SK-N-SH (cell line): Measurements from ENCODE around the gene SPSB3. TPM values are rescaled to one million over a fixed set of nuclear protein-coding genes. Genes with fewer than 3 reads are reported as not detected.

Experiments used
- CTCF ChIA-PET: fragments of 300-600, 350-600 bp; formaldehyde crosslinking; extraction: SDS; loops from one replicate; lab custom pipeline; 2021; lab: Yijun Ruan, JAX
- POLR2A ChIA-PET: fragments of 350-600 bp; sonication (Branson Sonifier 250); formaldehyde crosslinking; extraction: SDS; loops from one replicate; lab custom pipeline; 2020; ENCODE audit warnings: antibody characterized with exemption, inconsistent platforms; lab: Yijun Ruan, JAX
- DNase-seq: peaks from one replicate; pipeline ENCODE4 v3.0.0; 2012
- H2AFZ ChIP-seq: fragments of 200-600 bp; sonication (generic); 2 replicates; pipeline ENCODE4 v1.8.1; 2016; ENCODE audit warnings: antibody characterized with exemption, mild to moderate bottlenecking, low read depth
- H3F3A ChIP-seq: fragments of 200-600 bp; sonication (generic); replicated peaks from 2 replicates; pipeline ENCODE3; 2016; ENCODE audit warnings: antibody characterized with exemption, mild to moderate bottlenecking; ENCODE audit not compliant: insufficient read depth
- H3K27ac ChIP-seq, 2 experiments: fragments of 200-500 bp in 1 of 2; fragments of 200-600 bp in 1 of 2; sonication (Bioruptor generic) in 1 of 2; sonication (generic), shearing (Covaris generic) in 1 of 2; 2 replicates each; pipeline versions ENCODE4 v1.5.1 to v1.6.1; 2014 to 2016; ENCODE audit warnings: low read depth in 2 of 2, inconsistent platforms in 1 of 2, low read length in 1 of 2, mild to moderate bottlenecking in 1 of 2, mixed read lengths in 1 of 2
- H3K27me3 ChIP-seq: fragments of 200-600 bp; sonication (generic), shearing (Covaris generic); 2 replicates; pipeline ENCODE4 v1.6.1; 2016; ENCODE audit warnings: mixed run types; ENCODE audit not compliant: insufficient read depth
- H3K36me3 ChIP-seq, 2 experiments: fragments of 200-500 bp in 1 of 2; fragments of 200-600 bp in 1 of 2; sonication (Bioruptor generic) in 1 of 2; sonication (generic) in 1 of 2; replicated peaks in 1 of 2; 2 replicates each; pipeline versions ENCODE3 to v1.5.1; 2014 to 2016; ENCODE audit warnings: low read length in 1 of 2, mild to moderate bottlenecking in 1 of 2; ENCODE audit not compliant: insufficient read depth in 2 of 2, control insufficient read depth in 1 of 2
- H3K4me1 ChIP-seq, 2 experiments: fragments of 200-500 bp in 1 of 2; fragments of 200-600 bp in 1 of 2; sonication (Bioruptor generic) in 1 of 2; sonication (generic), shearing (Covaris generic) in 1 of 2; 2 replicates each; pipeline versions ENCODE4 v1.5.1 to v1.6.1; 2014 to 2016; ENCODE audit warnings: low read depth in 1 of 2, low read length in 1 of 2, mixed run types in 1 of 2; ENCODE audit not compliant: insufficient read depth in 2 of 2, control insufficient read depth in 1 of 2
- H3K4me2 ChIP-seq: fragments of 200-600 bp; sonication (generic), shearing (Covaris generic); 2 replicates; pipeline ENCODE4 v1.6.1; 2017; ENCODE audit warnings: mixed run types
- H3K4me3 ChIP-seq, 2 experiments: fragments of 200-500 bp in 1 of 2; fragments of 200-600 bp in 1 of 2; sonication (Bioruptor generic) in 1 of 2; sonication (generic), shearing (Covaris generic) in 1 of 2; 2 replicates each; pipeline versions ENCODE4 v1.5.1 to v1.8.1; 2014 to 2016; ENCODE audit warnings: low read depth in 2 of 2, inconsistent platforms in 1 of 2, low read length in 1 of 2, mild to moderate bottlenecking in 1 of 2, mixed read lengths in 1 of 2, moderate library complexity in 1 of 2
- H3K79me2 ChIP-seq: fragments of 200-600 bp; sonication (generic); 2 replicates; pipeline ENCODE4 v1.8.1; 2017; ENCODE audit warnings: mild to moderate bottlenecking; ENCODE audit not compliant: insufficient read depth
- H3K9ac ChIP-seq: fragments of 200-600 bp; sonication (generic); 2 replicates; pipeline ENCODE4 v1.6.1; 2017; ENCODE audit warnings: mixed run types
- H3K9me2 ChIP-seq: fragments of 200-600 bp; sonication (generic); 2 replicates; pipeline ENCODE4 v1.6.1; 2017; ENCODE audit warnings: mixed run types
- H3K9me3 ChIP-seq: fragments of 200-600 bp; sonication (generic); 2 replicates; pipeline ENCODE4 v1.6.1; 2017; ENCODE audit warnings: mixed run types, mild to moderate bottlenecking, moderate library complexity
- H4K20me1 ChIP-seq: fragments of 200-600 bp; sonication (generic); 2 replicates; pipeline ENCODE4 v1.6.1; 2017; ENCODE audit warnings: mild to moderate bottlenecking, mixed run types; ENCODE audit not compliant: insufficient read depth
- CTCF ChIP-seq: fragments of 200-600 bp; sonication (generic); IDR thresholded peaks from 2 replicates; pipeline ENCODE4 v1.6.1; 2017; ENCODE audit warnings: antibody characterized with exemption, mild to moderate bottlenecking, moderate library complexity
- ELF1 ChIP-seq: IDR thresholded peaks from 2 replicates; pipeline ENCODE4 v1.4.0; 2012
- FOXM1 ChIP-seq: IDR thresholded peaks from 2 replicates; pipeline ENCODE4 v1.4.0; 2012; ENCODE audit warnings: low read depth, mild to moderate bottlenecking
- MEF2A ChIP-seq: IDR thresholded peaks from 2 replicates; pipeline ENCODE4 v1.4.0; 2012; ENCODE audit warnings: low read depth, borderline replicate concordance
- MXI1 ChIP-seq: IDR thresholded peaks from 2 replicates; pipeline ENCODE4 v1.6.1; 2012; ENCODE audit warnings: mild to moderate bottlenecking, low read depth, low read length, improper control_type of control experiment
- NFIC ChIP-seq: IDR thresholded peaks from 2 replicates; pipeline ENCODE4 v1.4.0; 2012; ENCODE audit warnings: borderline replicate concordance
- REST ChIP-seq: IDR thresholded peaks from 2 replicates; pipeline ENCODE4 v1.6.1; 2012; ENCODE audit warnings: mild to moderate bottlenecking, low read depth, low read length, moderate library complexity
- RFX5 ChIP-seq: IDR thresholded peaks from 2 replicates; pipeline ENCODE4 v1.6.1; 2012; ENCODE audit warnings: mild to moderate bottlenecking, improper control_type of control experiment, low read length
- RXRA ChIP-seq: IDR thresholded peaks from 2 replicates; pipeline ENCODE4 v1.4.0; 2012; ENCODE audit warnings: low read depth, mild to moderate bottlenecking, borderline replicate concordance
- TAF1 ChIP-seq: IDR thresholded peaks from 2 replicates; pipeline ENCODE4 v1.6.1; 2012; ENCODE audit warnings: low read depth, mild to moderate bottlenecking, low read length, moderate library complexity, borderline replicate concordance
- WGBS: methylation state at CpG from one replicate; pipeline ENCODE4 v1.1.6; 2017; ENCODE audit warnings: low lambda C conversion rate; 5-methylcytosine and 5-hydroxymethylcytosine counted together
- polyA plus RNA-seq, 3 experiments: library from polyadenylated mRNA; depleted of rRNA; stranded (reverse); fragments of >200 nt; gene quantifications; 2 replicates each; pipeline ENCODE4 v1.2.3, GENCODE V29; 2012

The SPSB3 gene
- polyA plus RNA-seq, 1 of the 3 experiments (the other 2 are of a cell fraction), result 40.6 TPM

- H3K4me1 ChIP-seq, result peaks cover 0 to 26% of the 10 kb centered on the region in 2 experiments; a peak in 2 of 4 replicates
- H3K36me3 ChIP-seq, result peaks cover 3 to 37% of the 10 kb centered on the region in 2 experiments
- ChIA-PET POLR2A (no interaction called here), CTCF (interaction anchor here (1.4 kb wide), 1 partner anchor 12 kb away, joined by 3 read pairs; no protein-coding TSS in a partner anchor)
- H3K4me3 ChIP-seq, result no peak overlapping the region
- H3K9me3 ChIP-seq, result no peaks in the 10 kb centered on the region
- H4K20me1 ChIP-seq, result peaks cover 13% of the 10 kb centered on the region; the same call in 1 of the 2 replicates
- no peak for DNase-seq
- no peak overlapping the region for H3K9ac ChIP-seq
- no peaks in the 10 kb centered on the region for H3K27me3 ChIP-seq
- H3F3A ChIP-seq, result peaks cover 11% of the 10 kb centered on the region
- no peak overlapping the region for H3K27ac ChIP-seq
- H3K9me2 ChIP-seq, result no peaks in the 10 kb centered on the region
- TF ChIP-seq REST, result no peak
- TF ChIP-seq RXRA, result no peak
- no peak for TF ChIP-seq MXI1
- no peak for TF ChIP-seq RFX5
- no peak for TF ChIP-seq CTCF
- 97% methylated on average over 11 of the region's 13 CpGs for WGBS
- H3K79me2 ChIP-seq, result peaks cover 41% of the 10 kb centered on the region
- no peak overlapping the region for H2AFZ ChIP-seq
- no peak overlapping the region for H3K4me2 ChIP-seq
Observed at GRCh38 chr16:1776672-1776955, 5.8 kb downstream of the SPSB3 start.

- Histone ChIP-seq H3F3A (peaks cover 9% of the 10 kb centered on the region), H3K4me1 (peaks cover 0 to 21% of the 10 kb centered on the region in 2 experiments; a peak in 2 of 4 replicates), H2AFZ (no peak overlapping the region), H3K9ac (no peak overlapping the region), H3K27ac (no peak overlapping the region), H3K9me3 (no peaks in the 10 kb centered on the region), H3K4me3 (no peak overlapping the region), H3K9me2 (no peaks in the 10 kb centered on the region), H3K27me3 (no peaks in the 10 kb centered on the region), H4K20me1 (peaks cover 11% of the 10 kb centered on the region; the same call in 1 of the 2 replicates), H3K79me2 (peaks cover 36% of the 10 kb centered on the region), H3K36me3 (peaks cover 3 to 37% of the 10 kb centered on the region in 2 experiments), H3K4me2 (no peak overlapping the region)
- CTCF ChIA-PET, result interaction anchor here (1.4 to 4.4 kb wide), 2 partner anchors 7 to 13 kb away, joined by 3 to 40 read pairs; partner anchors contain the start of genes NUBP2 and SPSB3
- 87% methylated on average over 10 of the region's 28 CpGs for WGBS
- TF ChIP-seq MEF2A, result no peak
- no peak for TF ChIP-seq NFIC
- no peak for TF ChIP-seq FOXM1
- TF ChIP-seq TAF1, result no peak
- no peak for TF ChIP-seq ELF1
- POLR2A ChIA-PET, result no interaction called here
- DNase-seq, result no peak
Observed at GRCh38 chr16:1775846-1776671, 6.3 kb downstream of the SPSB3 start.
